PC-3 (cell line): ENCODE results near the gene DDX50.

Experiments used
- CTCF ChIP-seq: fragments of 300-600 bp; sonication (generic); conservative IDR thresholded peaks from 2 replicates; pipeline ENCODE4 v1.5.1; 2017; ENCODE audit warnings: antibody characterized with exemption, low read depth, mild to moderate bottlenecking, low read length
- EZH2 ChIP-seq: fragments of 300-600 bp; sonication (generic); IDR thresholded peaks from one replicate; pipeline ENCODE4 v1.6.1; 2017; ENCODE audit warnings: antibody characterized with exemption, mild to moderate bottlenecking, low read length; ENCODE audit not compliant: unreplicated experiment
- EZH2phosphoT487 ChIP-seq: fragments of 300-600 bp; sonication (generic); IDR thresholded peaks from 2 replicates; pipeline ENCODE4 v1.6.1; 2018; ENCODE audit warnings: mild to moderate bottlenecking, antibody characterized with exemption, low read length, borderline replicate concordance

DNA sequence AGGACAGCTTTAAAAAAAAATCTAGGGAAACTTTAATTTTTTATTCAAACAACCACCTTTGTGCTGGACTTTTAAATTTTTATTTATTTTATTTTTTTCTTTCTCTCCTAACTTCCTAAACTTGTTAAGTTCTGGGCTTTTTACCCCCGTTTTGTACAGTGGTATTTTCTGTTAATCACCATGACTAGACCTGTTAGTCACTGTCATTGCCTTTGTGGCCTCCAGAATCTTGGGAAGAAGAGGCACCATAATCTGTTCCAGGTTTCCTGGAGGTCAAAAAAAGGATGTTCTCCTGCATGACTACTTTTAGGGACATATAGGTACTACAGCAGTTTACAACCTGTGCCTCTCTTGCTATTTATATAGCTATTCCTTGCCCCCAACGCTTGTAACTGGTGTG, 31.1 kb upstream of the DDX50 start:
- no peak for TF ChIP-seq CTCF
- TF ChIP-seq EZH2: no peak
- TF ChIP-seq EZH2phosphoT487: no peak
